Neural cell (in vitro differentiated cells): ENCODE measurements around the gene SNCAIP. TPM values are rescaled to one million over a fixed set of nuclear protein-coding genes. Genes with fewer than 3 reads are reported as not detected.

Experiments
- H2AFZ ChIP-seq: fragments of 200-600, 300-800 bp; sonication (generic), shearing (Covaris generic); 2 replicates; pipeline ENCODE4 v1.6.0; 2014; ENCODE audit warnings: low read depth, mild to moderate bottlenecking, antibody characterized with exemption, low read length, moderate library complexity
- H3F3A ChIP-seq: fragments of 200-600 bp; shearing (Covaris generic); 2 replicates; pipeline ENCODE4 v1.6.1; 2016; ENCODE audit warnings: mild to moderate bottlenecking, moderate library complexity, mixed read lengths, antibody characterized with exemption, low read length; ENCODE audit not compliant: insufficient read depth, poor library complexity, severe bottlenecking
- H3K27ac ChIP-seq: fragments of 200-600, 300-800 bp; sonication (generic), shearing (Covaris generic); 2 replicates; pipeline ENCODE4 v1.5.1; 2014; ENCODE audit warnings: mild to moderate bottlenecking, low read length, moderate library complexity
- H3K27me3 ChIP-seq: fragments of 300-800, 200-600 bp; sonication (generic), shearing (Covaris generic); 2 replicates; pipeline ENCODE4 v1.6.0; 2014; ENCODE audit warnings: mild to moderate bottlenecking, low read depth, low read length, moderate library complexity; ENCODE audit not compliant: insufficient read depth
- H3K36me3 ChIP-seq: fragments of 300-800, 200-600 bp; sonication (generic), shearing (Covaris generic); 2 replicates; pipeline ENCODE4 v1.5.1; 2014; ENCODE audit warnings: mild to moderate bottlenecking, antibody characterized with exemption, low read length, moderate library complexity; ENCODE audit not compliant: insufficient read depth
- H3K4me2 ChIP-seq: fragments of 300-800, 200-600 bp; sonication (generic), shearing (Covaris generic); 2 replicates; pipeline ENCODE4 v1.6.0; 2014; ENCODE audit warnings: mild to moderate bottlenecking, low read length
- H3K4me3 ChIP-seq: fragments of 300-800, 200-600 bp; sonication (generic), shearing (Covaris generic); 2 replicates; pipeline ENCODE4 v1.5.1; 2014; ENCODE audit warnings: mild to moderate bottlenecking, low read length, moderate library complexity
- H3K79me2 ChIP-seq: fragments of 200-600 bp; shearing (Covaris generic); replicated peaks from 2 replicates; pipeline ENCODE4 v1.6.0; 2014; ENCODE audit warnings: mild to moderate bottlenecking, low read length, moderate library complexity; ENCODE audit not compliant: insufficient read depth
- H3K9ac ChIP-seq: fragments of 300-800, 200-600 bp; sonication (generic), shearing (Covaris generic); 2 replicates; pipeline ENCODE4 v1.6.1; 2016; ENCODE audit warnings: mild to moderate bottlenecking, low read length, mixed read lengths
- H3K9me2 ChIP-seq: fragments of 200-600 bp; shearing (Covaris generic); 2 replicates; pipeline ENCODE4 v1.6.1; 2016; ENCODE audit warnings: mild to moderate bottlenecking, low read length, mixed read lengths; ENCODE audit not compliant: insufficient read depth
- H3K9me3 ChIP-seq: fragments of 200-600, 300-800 bp; sonication (generic), shearing (Covaris generic); 2 replicates; pipeline ENCODE4 v1.6.1; 2016; ENCODE audit warnings: mild to moderate bottlenecking, mixed run types, low read length, moderate library complexity, mixed read lengths
- H4K20me1 ChIP-seq: fragments of 200-600 bp; shearing (Covaris generic); 2 replicates; pipeline ENCODE4 v1.6.1; 2016; ENCODE audit warnings: mild to moderate bottlenecking, mixed run types; ENCODE audit not compliant: insufficient read depth
- EP300 ChIP-seq: fragments of 450-650 bp; conservative IDR thresholded peaks from 2 replicates; pipeline ENCODE4 v1.6.1; 2014; ENCODE audit warnings: antibody characterized with exemption, mild to moderate bottlenecking, moderate library complexity; ENCODE audit not compliant: poor library complexity, severe bottlenecking
- EZH2 ChIP-seq: fragments of 200-600, 300-800 bp; shearing (Covaris generic), sonication (generic); IDR thresholded peaks from 2 replicates; pipeline ENCODE4 v1.6.1; 2014; ENCODE audit warnings: antibody characterized with exemption, low read length, borderline replicate concordance, mild to moderate bottlenecking; ENCODE audit not compliant: insufficient read depth, poor library complexity, severe bottlenecking
- MXI1 ChIP-seq: fragments of 450-650 bp; conservative IDR thresholded peaks from 2 replicates; pipeline ENCODE4 v1.6.1; 2014; ENCODE audit warnings: antibody characterized with exemption, mild to moderate bottlenecking; ENCODE audit not compliant: poor library complexity, severe bottlenecking
- POLR2AphosphoS5 ChIP-seq: IDR thresholded peaks from 2 replicates; pipeline ENCODE4 v1.6.1; 2012
- RAD21 ChIP-seq: fragments of 450-650 bp; conservative IDR thresholded peaks from 2 replicates; pipeline ENCODE4 v1.6.1; 2014; ENCODE audit warnings: antibody characterized with exemption, mild to moderate bottlenecking, moderate library complexity
- SMC3 ChIP-seq: fragments of 450-650 bp; conservative IDR thresholded peaks from 2 replicates; pipeline ENCODE4 v1.6.1; 2014; ENCODE audit warnings: antibody characterized with exemption, mild to moderate bottlenecking, moderate library complexity; ENCODE audit not compliant: poor library complexity
- TAF1 ChIP-seq: IDR thresholded peaks from 2 replicates; pipeline ENCODE4 v1.6.1; 2012; ENCODE audit warnings: low read depth
- polyA plus RNA-seq: library from polyadenylated mRNA; depleted of rRNA; stranded (reverse); fragments of >200 nt; gene quantifications from 2 replicates; pipeline ENCODE4 v1.2.3, GENCODE V29; 2014
- TF ChIP-seq, protein P1 (sequence below): fragments of 450-650 bp; IDR thresholded peaks from 2 replicates; pipeline ENCODE4 v1.5.1; 2014; ENCODE audit warnings: antibody characterized with exemption, mild to moderate bottlenecking, moderate library complexity; ENCODE audit not compliant: poor library complexity, severe bottlenecking
- TF ChIP-seq, protein P2 (sequence below): IDR thresholded peaks from 2 replicates; pipeline ENCODE4 v1.6.1; 2012; ENCODE audit warnings: borderline replicate concordance

The SNCAIP gene
- polyA plus RNA-seq, 1 donor from 2014 or later: 25.6 TPM

DNA sequence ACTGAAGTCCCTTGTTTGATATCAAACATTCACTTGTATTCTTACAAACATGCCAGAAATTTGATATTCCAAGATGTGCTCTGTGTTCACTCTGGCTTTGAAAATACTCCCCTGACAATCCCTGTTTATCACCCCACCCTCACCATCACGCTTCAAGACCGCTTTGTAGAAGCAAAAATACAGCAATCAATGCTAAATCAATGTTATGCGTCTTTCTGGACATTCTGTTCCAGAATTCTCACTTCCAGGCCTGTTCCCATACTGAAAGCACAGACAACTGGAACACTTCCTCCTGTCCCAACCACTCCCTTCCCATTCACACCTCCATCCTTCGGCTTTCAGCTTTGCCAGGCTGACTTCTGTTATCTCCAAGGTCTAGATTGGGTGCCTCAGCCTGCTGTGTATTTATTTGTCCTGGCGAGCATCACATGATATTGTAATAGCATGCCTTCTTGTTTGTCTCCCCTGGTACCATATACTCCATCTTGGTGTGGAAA is 72.8 kb downstream of the SNCAIP start:
- Histone ChIP-seq H3K9me2 (no peaks in the 10 kb centered on the region), H3K79me2 (no peaks in the 10 kb centered on the region), H3K27ac (no peak overlapping the region), H3K9ac (no peak overlapping the region), H3K4me3 (no peak overlapping the region), H3F3A (no peaks in the 10 kb centered on the region), H3K9me3 (no peaks in the 10 kb centered on the region), H3K4me2 (no peak overlapping the region), H3K36me3 (no peaks in the 10 kb centered on the region), H3K27me3 (no peaks in the 10 kb centered on the region), H2AFZ (no peak overlapping the region), H4K20me1 (no peaks in the 10 kb centered on the region)
- no peak for TF ChIP-seq SMC3
- TF ChIP-seq MXI1: no peak
- no peak for TF ChIP-seq POLR2AphosphoS5
- no peak for TF ChIP-seq EP300
- TF ChIP-seq, protein P1, sequence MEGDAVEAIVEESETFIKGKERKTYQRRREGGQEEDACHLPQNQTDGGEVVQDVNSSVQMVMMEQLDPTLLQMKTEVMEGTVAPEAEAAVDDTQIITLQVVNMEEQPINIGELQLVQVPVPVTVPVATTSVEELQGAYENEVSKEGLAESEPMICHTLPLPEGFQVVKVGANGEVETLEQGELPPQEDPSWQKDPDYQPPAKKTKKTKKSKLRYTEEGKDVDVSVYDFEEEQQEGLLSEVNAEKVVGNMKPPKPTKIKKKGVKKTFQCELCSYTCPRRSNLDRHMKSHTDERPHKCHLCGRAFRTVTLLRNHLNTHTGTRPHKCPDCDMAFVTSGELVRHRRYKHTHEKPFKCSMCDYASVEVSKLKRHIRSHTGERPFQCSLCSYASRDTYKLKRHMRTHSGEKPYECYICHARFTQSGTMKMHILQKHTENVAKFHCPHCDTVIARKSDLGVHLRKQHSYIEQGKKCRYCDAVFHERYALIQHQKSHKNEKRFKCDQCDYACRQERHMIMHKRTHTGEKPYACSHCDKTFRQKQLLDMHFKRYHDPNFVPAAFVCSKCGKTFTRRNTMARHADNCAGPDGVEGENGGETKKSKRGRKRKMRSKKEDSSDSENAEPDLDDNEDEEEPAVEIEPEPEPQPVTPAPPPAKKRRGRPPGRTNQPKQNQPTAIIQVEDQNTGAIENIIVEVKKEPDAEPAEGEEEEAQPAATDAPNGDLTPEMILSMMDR: no peak
- TF ChIP-seq TAF1: no peak
- TF ChIP-seq, protein P2, sequence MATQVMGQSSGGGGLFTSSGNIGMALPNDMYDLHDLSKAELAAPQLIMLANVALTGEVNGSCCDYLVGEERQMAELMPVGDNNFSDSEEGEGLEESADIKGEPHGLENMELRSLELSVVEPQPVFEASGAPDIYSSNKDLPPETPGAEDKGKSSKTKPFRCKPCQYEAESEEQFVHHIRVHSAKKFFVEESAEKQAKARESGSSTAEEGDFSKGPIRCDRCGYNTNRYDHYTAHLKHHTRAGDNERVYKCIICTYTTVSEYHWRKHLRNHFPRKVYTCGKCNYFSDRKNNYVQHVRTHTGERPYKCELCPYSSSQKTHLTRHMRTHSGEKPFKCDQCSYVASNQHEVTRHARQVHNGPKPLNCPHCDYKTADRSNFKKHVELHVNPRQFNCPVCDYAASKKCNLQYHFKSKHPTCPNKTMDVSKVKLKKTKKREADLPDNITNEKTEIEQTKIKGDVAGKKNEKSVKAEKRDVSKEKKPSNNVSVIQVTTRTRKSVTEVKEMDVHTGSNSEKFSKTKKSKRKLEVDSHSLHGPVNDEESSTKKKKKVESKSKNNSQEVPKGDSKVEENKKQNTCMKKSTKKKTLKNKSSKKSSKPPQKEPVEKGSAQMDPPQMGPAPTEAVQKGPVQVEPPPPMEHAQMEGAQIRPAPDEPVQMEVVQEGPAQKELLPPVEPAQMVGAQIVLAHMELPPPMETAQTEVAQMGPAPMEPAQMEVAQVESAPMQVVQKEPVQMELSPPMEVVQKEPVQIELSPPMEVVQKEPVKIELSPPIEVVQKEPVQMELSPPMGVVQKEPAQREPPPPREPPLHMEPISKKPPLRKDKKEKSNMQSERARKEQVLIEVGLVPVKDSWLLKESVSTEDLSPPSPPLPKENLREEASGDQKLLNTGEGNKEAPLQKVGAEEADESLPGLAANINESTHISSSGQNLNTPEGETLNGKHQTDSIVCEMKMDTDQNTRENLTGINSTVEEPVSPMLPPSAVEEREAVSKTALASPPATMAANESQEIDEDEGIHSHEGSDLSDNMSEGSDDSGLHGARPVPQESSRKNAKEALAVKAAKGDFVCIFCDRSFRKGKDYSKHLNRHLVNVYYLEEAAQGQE: no peak
- TF ChIP-seq RAD21: no peak
- no peak for TF ChIP-seq EZH2

DNA sequence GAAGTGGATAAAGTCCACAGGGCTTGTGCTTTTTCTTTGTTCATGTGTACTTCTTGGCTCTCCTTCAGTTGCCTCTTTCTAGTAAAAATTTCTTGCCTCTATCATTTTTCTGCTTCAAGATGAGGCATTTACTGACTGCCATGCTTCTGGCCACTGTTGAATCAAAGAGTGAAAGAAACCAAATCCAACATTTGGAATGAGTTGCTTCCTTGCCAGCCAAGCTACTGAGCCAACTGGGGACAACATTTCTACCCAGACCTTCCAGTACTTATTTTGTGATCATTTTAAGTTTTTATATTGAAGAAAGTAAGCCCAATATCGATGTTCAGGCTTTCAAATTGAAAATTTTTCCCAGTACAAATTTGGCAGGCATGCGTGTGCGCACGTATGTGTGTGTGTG is 73.2 kb downstream of the SNCAIP start:
- Histone ChIP-seq H3K9ac (no peak overlapping the region), H3K79me2 (no peaks in the 10 kb centered on the region), H2AFZ (no peak overlapping the region), H3K9me3 (no peaks in the 10 kb centered on the region), H3K27ac (no peak overlapping the region), H3K9me2 (no peaks in the 10 kb centered on the region), H3K27me3 (no peaks in the 10 kb centered on the region), H3F3A (no peaks in the 10 kb centered on the region), H3K4me3 (no peak overlapping the region), H3K4me2 (no peak overlapping the region), H4K20me1 (no peaks in the 10 kb centered on the region), H3K36me3 (no peaks in the 10 kb centered on the region)
- TF ChIP-seq MXI1: no peak
- no peak for TF ChIP-seq EZH2
- TF ChIP-seq, protein P1: no peak
- TF ChIP-seq, protein P2: no peak
- TF ChIP-seq RAD21: no peak
- no peak for TF ChIP-seq EP300
- TF ChIP-seq SMC3: no peak
- TF ChIP-seq TAF1: no peak
- no peak for TF ChIP-seq POLR2AphosphoS5
